Measurements from ENCODE around the gene NUP93.

GRCh38 chr16:56815721-56816120, 85.8 kb downstream of the NUP93 start:
- no peak for TF ChIP-seq POLR2A (IDR thresholded peaks at IDR 0.05)
- no peak for TF ChIP-seq CTCF (IDR thresholded peaks at IDR 0.05)
